GM12872 (cell line): ENCODE data around the gene HADH.
A peak's percentile ranks its signal among the peaks of the same experiment; 100 is the strongest.

Experiments used
- CTCF ChIP-seq: IDR thresholded peaks from 3 replicates; pipeline ENCODE4 v1.5.1; 2011; ENCODE audit warnings: low read depth, mild to moderate bottlenecking, low read length, moderate library complexity; ENCODE audit not compliant: insufficient read depth

The HADH gene

GRCh38 chr4:108055787-108056186, 66.1 kb downstream of the HADH start:
- no peak for TF ChIP-seq CTCF

GRCh38 chr4:108056418-108056817, 66.7 kb downstream of the HADH start:
- TF ChIP-seq CTCF = no peak

GRCh38 chr4:108058685-108059440, 69.2 kb downstream of the HADH start:
- no peak for TF ChIP-seq CTCF

GRCh38 chr4:108060164-108060563, 70.5 kb downstream of the HADH start:
- TF ChIP-seq CTCF = peak; percentile 33; the same call in 1 of the 3 replicates

- no peak for TF ChIP-seq CTCF
These were observed 71.1 kb downstream of the HADH start for GRCh38 chr4:108060686-108061321.

GRCh38 chr4:108068442-108068841, 78.8 kb downstream of the HADH start:
- TF ChIP-seq CTCF = no peak

GRCh38 chr4:108070775-108071174, 81.1 kb downstream of the HADH start:
- no peak for TF ChIP-seq CTCF
